HEK293 (cell line): Measurements from ENCODE around the gene WASF1.

Source experiments
- ATF2 ChIP-seq: fragments of 450-650 bp; formaldehyde crosslinking; IDR thresholded peaks from 2 replicates; pipeline ENCODE4 v1.5.1; 2016; ENCODE audit warnings: missing biosample characterization, missing genetic modification characterization, low read depth
- CTCF ChIP-seq: fragments of 450-650 bp; formaldehyde crosslinking; IDR thresholded peaks from 2 replicates; pipeline ENCODE4 v1.5.1; 2016; ENCODE audit warnings: missing biosample characterization, missing genetic modification characterization
- INSM2 ChIP-seq: fragments of 450-650 bp; formaldehyde crosslinking; IDR thresholded peaks from 2 replicates; pipeline ENCODE4 v1.5.1; 2016; ENCODE audit warnings: missing biosample characterization, missing genetic modification characterization
- MEIS1 ChIP-seq: sonication (generic); formaldehyde crosslinking; IDR thresholded peaks from 2 replicates; pipeline ENCODE4 v1.8.1; 2022; ENCODE audit warnings: missing genetic modification reagents, mild to moderate bottlenecking, borderline replicate concordance
- YY1 ChIP-seq: fragments of 450-650 bp; formaldehyde crosslinking; IDR thresholded peaks from 2 replicates; pipeline ENCODE4 v1.5.1; 2018; ENCODE audit warnings: missing biosample characterization, missing genetic modification characterization
- ZBTB17 ChIP-seq: fragments of 450-650 bp; formaldehyde crosslinking; IDR thresholded peaks from 2 replicates; pipeline ENCODE4 v1.5.1; 2016; ENCODE audit warnings: missing biosample characterization, missing genetic modification characterization
- ZNF140 ChIP-seq: fragments of 450-650 bp; formaldehyde crosslinking; IDR thresholded peaks from 2 replicates; pipeline ENCODE4 v1.5.1; 2016; ENCODE audit warnings: missing biosample characterization, missing genetic modification characterization
- ZNF157 ChIP-seq: fragments of 450-650 bp; formaldehyde crosslinking; IDR thresholded peaks from 2 replicates; pipeline ENCODE4 v1.5.1; 2016; ENCODE audit warnings: missing biosample characterization, missing genetic modification characterization
- ZNF335 ChIP-seq: fragments of 450-650 bp; formaldehyde crosslinking; conservative IDR thresholded peaks from 2 replicates; pipeline ENCODE4 v1.5.1; 2016; ENCODE audit warnings: missing biosample characterization, missing genetic modification characterization
- ZNF404 ChIP-seq: fragments of 450-650 bp; formaldehyde crosslinking; IDR thresholded peaks from 2 replicates; pipeline ENCODE4 v1.5.1; 2017; ENCODE audit warnings: missing biosample characterization, missing genetic modification characterization
- ZNF433 ChIP-seq: fragments of 450-650 bp; formaldehyde crosslinking; IDR thresholded peaks from 2 replicates; pipeline ENCODE4 v1.5.1; 2016; ENCODE audit warnings: missing biosample characterization, missing genetic modification characterization, low read depth
- ZNF585B ChIP-seq: fragments of 450-650 bp; formaldehyde crosslinking; IDR thresholded peaks from 2 replicates; pipeline ENCODE4 v1.5.1; 2016; ENCODE audit warnings: missing biosample characterization, missing genetic modification characterization
- ZNF626 ChIP-seq: fragments of 450-650 bp; sonication (Bioruptor Pico); formaldehyde crosslinking; IDR thresholded peaks from 2 replicates; pipeline ENCODE4 v1.5.1; 2018; ENCODE audit warnings: missing biosample characterization, missing genetic modification characterization, inconsistent platforms

- no peak for TF ChIP-seq CTCF
- no peak for TF ChIP-seq ATF2 (tag by site-specific recombination)
- TF ChIP-seq YY1 (tag by site-specific recombination): no peak
- TF ChIP-seq ZNF404 (tag by site-specific recombination): no peak
- no peak for TF ChIP-seq ZNF433 (tag by site-specific recombination)
- no peak for TF ChIP-seq ZNF335 (tag by site-specific recombination)
- no peak for TF ChIP-seq ZNF140 (tag by site-specific recombination)
- no peak for TF ChIP-seq ZNF626 (tag by site-specific recombination)
- no peak for TF ChIP-seq ZNF585B (tag by site-specific recombination)
- TF ChIP-seq ZBTB17 (tag by site-specific recombination): no peak
- no peak for TF ChIP-seq MEIS1 (CRISPR knock-in tag)
- TF ChIP-seq INSM2 (tag by site-specific recombination): no peak
- TF ChIP-seq ZNF157: no peak
Measured at GRCh38 chr6:110226261-110226660, 46.8 kb upstream of the WASF1 start.
